GM12891 (cell line): ENCODE measurements around the gene GNS.

Source experiments
- PAX5 ChIP-seq: IDR thresholded peaks from 2 replicates; pipeline ENCODE4 v1.6.1; 2011; ENCODE audit warnings: low read length, moderate library complexity, mild to moderate bottlenecking; ENCODE audit not compliant: insufficient read depth, severe bottlenecking
- POLR2A ChIP-seq: IDR thresholded peaks from 2 replicates; pipeline ENCODE4 v1.6.1; 2011; ENCODE audit warnings: low read depth, low read length, control low read depth
- POLR2AphosphoS5 ChIP-seq: IDR thresholded peaks from 2 replicates; pipeline ENCODE4 v1.6.1; 2011; ENCODE audit warnings: low read depth, low read length, control low read depth
- POU2F2 ChIP-seq: IDR thresholded peaks from 2 replicates; pipeline ENCODE4 v1.6.1; 2011; ENCODE audit warnings: low read depth, mild to moderate bottlenecking, control low read depth, low read length, moderate library complexity
- SPI1 ChIP-seq: IDR thresholded peaks from 2 replicates; pipeline ENCODE4 v1.6.1; 2011; ENCODE audit warnings: low read depth, low read length, control low read depth
- TAF1 ChIP-seq: IDR thresholded peaks from 2 replicates; pipeline ENCODE4 v1.6.1; 2011; ENCODE audit warnings: low read depth, low read length, control low read depth

DNA sequence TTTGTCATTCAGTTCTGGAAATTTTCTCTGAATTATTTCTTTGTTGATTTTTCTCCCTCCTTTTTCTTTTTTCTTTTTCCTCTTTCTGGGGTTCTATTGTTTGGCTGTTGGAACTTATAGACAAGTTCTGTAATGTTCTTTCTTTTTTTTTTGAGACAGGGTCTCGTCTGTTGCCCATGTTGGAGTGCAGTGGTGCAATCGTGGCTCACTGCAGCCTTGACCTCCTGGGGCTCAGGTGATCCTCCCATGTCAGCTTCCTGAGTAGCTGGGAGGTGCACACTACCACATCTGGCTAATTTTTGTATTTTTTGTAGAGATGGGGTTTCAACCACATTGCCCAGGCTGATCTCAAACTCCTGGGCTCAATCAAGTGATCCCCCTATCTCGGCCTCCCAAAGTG lies 35.1 kb upstream of the GNS start:
- TF ChIP-seq POLR2AphosphoS5 (no peak), POLR2A (no peak), PAX5 (no peak), TAF1 (no peak), SPI1 (no peak), POU2F2 (no peak)
